ENCODE measurements around the gene SMARCA2. TPM values are rescaled to one million over a fixed set of nuclear protein-coding genes. Genes with fewer than 3 reads are reported as not detected.

Gene SMARCA2
- total and polyA plus RNA-seq, 10 of the 15 experiments (the other 5 are each of a cell fraction or from before 2014, with no cell fraction given): 100 to 392 (median 204) TPM

GRCh38 chr9:2229109-2229721 lies 214.1 kb downstream of the SMARCA2 start (continued):
- TF ChIP-seq PKNOX1 (IDR thresholded peaks at IDR 0.05): no peak
- TF ChIP-seq TCF7 (IDR thresholded peaks at IDR 0.05; ENCODE audit: borderline replicate concordance): no peak

GRCh38 chr9:2230362-2230761 lies 215.2 kb downstream of the SMARCA2 start:
- 74% methylated on average over 2 of the region's 2 CpGs for WGBS (ENCODE audit: insufficient coverage, insufficient replicate concordance, low lambda C conversion rate, missing lambda C conversion rate)
- peaks cover 2% of the 10 kb centered on the region; the same call in 2 of the 3 replicates for H3K9me3 ChIP-seq (replicated peaks; ENCODE audit: control insufficient read depth, insufficient read depth, low read length)
- intact Hi-C loops (cut with micrococcal nuclease; ENCODE audit: unreplicated experiment): no loop called here
- H3K27ac ChIP-seq (ENCODE audit: control insufficient read depth, insufficient read depth): no peak overlapping the region
- BruUV-seq (replicated peaks): no TSS peak
- ChIA-PET CTCF (interaction anchor here (0.8 to 4.4 kb wide), 11 partner anchors 9 to 501 kb away, joined by 3 to 25 read pairs (median 4); no protein-coding TSS in a partner anchor), POLR2A (interaction anchor here (1.4 kb wide), 1 partner anchor 12 kb away, joined by 3 read pairs; no protein-coding TSS in a partner anchor), RAD21 (ENCODE audit: unreplicated experiment) (interaction anchor here (1.1 to 3.5 kb wide), 7 partner anchors 12 to 498 kb away, joined by 3 to 15 read pairs (median 4); no protein-coding TSS in a partner anchor), SMC1A (ENCODE audit: uncharacterized antibody, unreplicated experiment) (interaction anchor here (0.8 to 2.5 kb wide), 10 partner anchors 10 to 501 kb away, joined by 3 to 7 read pairs (median 4); no protein-coding TSS in a partner anchor)
- no peaks in the 10 kb centered on the region for H4K20me1 ChIP-seq (ENCODE audit: control insufficient read depth, insufficient read depth)
- no peak overlapping the region for H3K9ac ChIP-seq (ENCODE audit: control insufficient read depth, insufficient read depth, low read length)
- no peak overlapping the region for H3K4me2 ChIP-seq (ENCODE audit: control insufficient read depth, insufficient read depth)
- DNase-seq (ENCODE audit: low read depth, low spot score) (no peak), ATAC-seq (no peak), FAIRE-seq (no peak)
- H3K27me3 ChIP-seq (replicated peaks in 1 of 2; ENCODE audit: control insufficient read depth in 2 of 2, insufficient read depth in 2 of 2, low read length in 1 of 2): no peaks in the 10 kb centered on the region; a peak in 1 of 4 replicates
- peaks cover 16% of the 10 kb centered on the region for H3K4me1 ChIP-seq (ENCODE audit: control insufficient read depth, insufficient read depth, low read length)
- H3K4me3 ChIP-seq: no peak overlapping the region
- no peaks in the 10 kb centered on the region for H3K79me2 ChIP-seq (ENCODE audit: control insufficient read depth, insufficient read depth, low read length)
- no peak overlapping the region for H2AFZ ChIP-seq (ENCODE audit: control insufficient read depth, low read depth, low read length)
- TF ChIP-seq CTCF (IDR thresholded peaks at IDR 0.05 in 2 of 3, conservative IDR thresholded peaks at IDR 0.05 in 1 of 3; ENCODE audit: control insufficient read depth in 2 of 3, extremely low read depth in 1 of 3, insufficient read depth in 1 of 3, low read depth in 3 of 3, low read length in 3 of 3) (0 out of 6 replicates have a peak, but pooled peaks of 1 of the 3 experiments have one; percentile 3), E2F8 (IDR thresholded peaks at IDR 0.05; ENCODE audit: low read depth, partially characterized antibody) (no peak)
- in situ Hi-C loops (cut with MboI): no loop called here
- no peaks in the 10 kb centered on the region for H3K36me3 ChIP-seq (ENCODE audit: control insufficient read depth in 2 of 2, insufficient read depth in 2 of 2, low read length in 1 of 2)

Measured in GM12878 (cell line).